HG03460 (cell line): ENCODE data around the gene ABHD17B.

ENCODE experiments used
- ATAC-seq: cut with Tn5 transposase; IDR thresholded peaks from one replicate; pipeline ENCODE4 v1.9.1; 2021; ENCODE audit not compliant: unreplicated experiment

ABHD17B gene

DNA sequence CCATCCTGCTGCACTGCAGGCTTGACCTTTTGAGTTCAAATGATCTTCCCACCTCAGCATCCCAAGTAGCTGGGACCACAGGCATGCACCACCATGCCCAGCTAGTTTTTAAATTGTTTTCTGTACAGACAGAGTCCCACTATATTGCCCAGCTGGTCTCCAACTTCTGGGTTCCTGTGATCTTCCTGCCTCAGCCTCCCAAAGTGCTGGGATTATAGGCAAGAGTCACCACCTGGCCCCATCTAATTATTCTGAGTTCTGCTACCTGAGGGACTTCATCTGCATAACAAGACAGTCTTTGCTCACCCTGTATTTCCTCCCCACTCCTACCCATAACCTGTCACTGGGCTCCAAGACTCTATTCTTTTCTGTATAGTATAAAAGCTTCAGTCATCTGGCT lies 88.1 kb downstream of the ABHD17B start:
- no peak for ATAC-seq

DNA sequence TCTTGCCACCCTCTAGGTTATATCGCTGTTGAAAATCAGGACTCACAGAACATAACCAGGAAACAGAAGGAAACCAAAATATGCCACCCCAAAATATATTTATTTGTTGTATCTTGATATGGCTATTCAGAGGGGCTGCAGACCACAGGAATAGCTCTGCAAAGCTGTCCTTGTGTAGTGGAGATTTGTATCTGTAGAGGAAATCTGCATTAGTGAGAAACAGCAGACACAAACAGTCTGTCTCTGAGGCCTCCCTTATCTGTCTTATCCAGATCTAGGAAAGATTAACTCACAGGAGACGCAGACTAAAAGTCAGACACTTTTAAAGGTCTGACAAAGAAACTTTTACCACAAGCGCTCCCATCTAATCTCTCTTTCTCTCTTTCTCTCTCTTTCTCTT lies 88.5 kb downstream of the ABHD17B start:
- ATAC-seq, result no peak

DNA sequence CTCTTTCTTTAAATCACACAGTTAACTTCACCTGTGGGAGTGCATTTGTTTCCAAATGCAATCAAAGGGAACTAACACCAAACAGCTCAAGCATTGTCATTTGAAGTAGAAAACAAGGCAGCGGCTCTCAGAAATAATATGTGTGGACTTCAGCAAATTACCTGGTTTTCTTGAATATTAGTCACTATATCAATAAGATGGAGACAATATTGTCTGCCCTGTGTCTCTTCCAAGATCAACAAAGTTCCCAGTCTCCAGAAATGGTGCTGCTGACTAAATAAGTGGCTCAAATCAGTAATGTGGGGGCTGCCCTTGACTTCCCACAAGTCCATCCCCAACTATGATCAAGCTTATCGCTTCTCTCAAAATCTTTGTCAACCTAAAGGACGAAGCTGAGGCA lies 89.6 kb downstream of the ABHD17B start:
- ATAC-seq, result no peak

DNA sequence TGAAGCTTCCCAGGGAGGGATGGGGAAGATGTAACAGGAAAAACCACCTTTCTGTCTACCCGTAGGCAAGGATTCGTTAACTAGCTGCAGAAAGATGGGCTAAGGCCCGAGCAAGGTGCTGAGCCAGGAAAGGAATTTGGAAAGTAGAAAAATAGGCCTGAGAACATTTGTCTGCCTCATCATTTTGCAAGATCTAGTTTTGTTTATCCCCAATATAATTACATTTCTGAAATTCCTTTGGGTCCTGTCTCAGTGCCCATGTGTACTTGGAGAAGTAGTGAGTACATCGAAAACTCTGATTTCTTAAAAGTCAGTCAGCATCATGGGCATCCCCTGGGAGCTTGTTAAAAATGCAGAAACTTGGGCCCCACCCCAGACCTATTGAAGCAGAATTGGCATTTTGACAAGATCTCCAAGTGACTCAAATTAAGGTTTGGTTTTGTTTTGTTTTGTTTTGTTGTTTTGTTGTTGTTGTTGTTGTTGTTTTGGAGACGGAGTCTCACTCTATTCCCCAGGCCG lies 90.5 kb downstream of the ABHD17B start:
- ATAC-seq, result no peak

DNA sequence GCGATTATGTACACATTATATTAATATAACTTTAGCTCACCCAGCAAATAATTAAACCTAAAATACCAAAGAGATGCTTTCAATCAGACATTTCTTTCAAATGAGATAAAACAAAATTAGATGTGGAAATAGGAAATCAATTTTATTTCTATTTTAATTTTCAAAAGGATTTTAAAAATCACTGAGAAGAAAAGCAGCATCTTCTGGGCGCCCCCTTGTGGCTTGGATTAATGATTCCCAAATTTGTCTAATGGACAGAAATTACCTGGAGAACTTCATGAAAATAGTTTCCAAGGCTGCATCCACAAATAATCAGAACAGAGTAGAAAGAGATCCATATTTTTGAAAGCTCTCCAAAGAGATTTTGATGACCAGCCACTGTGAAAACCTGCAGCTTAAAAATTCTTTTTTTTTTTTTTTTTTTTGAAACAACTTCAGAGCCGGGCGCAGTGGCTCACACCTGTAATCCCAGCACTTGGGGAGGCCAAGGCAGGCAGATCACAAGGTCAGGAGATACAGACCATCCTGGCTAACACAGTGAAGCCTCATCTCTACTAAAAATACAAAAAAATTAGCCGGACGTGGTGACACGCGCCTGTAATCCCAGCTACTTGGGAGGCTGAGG lies 91.8 kb downstream of the ABHD17B start:
- no peak for ATAC-seq

DNA sequence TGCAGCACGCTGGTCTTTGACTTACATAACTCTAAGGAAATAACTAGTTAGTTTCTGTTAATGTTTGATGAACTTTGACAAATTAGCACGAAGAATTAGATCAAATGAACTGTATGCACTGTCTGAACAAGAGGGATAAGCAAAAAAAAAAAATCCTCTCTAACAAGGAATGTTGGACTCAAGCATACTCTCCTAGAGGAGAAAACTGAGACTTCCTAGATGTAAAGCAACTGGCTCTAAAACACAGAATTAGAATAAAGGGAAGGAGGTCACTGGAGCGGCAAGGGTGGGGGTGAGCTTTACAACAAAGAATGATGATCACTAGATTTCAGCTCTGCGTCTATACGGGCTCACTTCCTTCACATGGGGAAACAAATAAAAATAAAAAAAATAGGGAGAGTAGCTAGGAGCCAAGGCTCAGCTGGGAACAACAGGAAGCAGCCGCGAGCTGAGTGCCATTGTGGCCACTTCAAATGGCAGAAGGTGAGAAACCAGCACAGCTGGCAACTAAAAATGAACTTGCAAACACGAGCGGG lies 94.0 kb downstream of the ABHD17B start:
- no peak for ATAC-seq
